HL-60/S4 treated with phorbol 12-myristate 13-acetate at 8.2 ng/mL for 4 days and 3 days (cell line): ENCODE data around the gene TMED1.
"Not testable (repeated sequence)": the region's sequence is repeated elsewhere in the genome, so short reads cannot be mapped to it uniquely, and the experiment has no call there.

ENCODE experiments used
- in situ Hi-C: fragments of 300-500 bp; cut with MboI; formaldehyde crosslinking; loops from 2 replicates; pipeline ENCODE4 v1.15.0; 2022; ENCODE audit warnings: low sequenced_read_pairs

Gene TMED1

GRCh38 chr19:10862561-10863106 lies 26.6 kb upstream of the TMED1 start:
- in situ Hi-C loops, result no loop called here

DNA sequence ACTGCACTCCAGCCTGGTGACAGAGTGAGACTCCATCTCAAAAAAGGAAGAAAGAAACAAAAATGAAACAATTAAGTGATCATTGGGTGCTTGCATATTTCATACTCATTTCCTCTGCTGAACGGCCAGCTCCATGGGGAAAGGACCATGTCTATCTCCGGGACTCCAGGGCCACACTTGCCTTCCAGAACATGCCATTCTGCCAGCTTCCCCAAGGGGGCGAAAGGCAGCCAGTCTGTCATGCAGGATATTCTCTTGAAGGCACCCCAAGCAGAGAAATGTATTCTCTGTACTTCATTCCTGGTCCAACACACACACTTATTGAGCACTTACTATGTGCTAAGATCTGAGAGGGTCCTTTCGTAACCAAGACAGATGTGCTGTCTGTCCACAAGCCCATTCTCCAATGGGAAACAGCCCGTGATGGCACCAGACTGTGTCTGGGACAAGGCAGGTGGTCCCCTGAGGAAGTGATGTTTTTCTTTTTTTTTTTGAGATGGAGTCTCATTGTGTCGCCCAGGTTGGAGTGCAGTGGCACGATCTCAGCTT lies 25.2 kb upstream of the TMED1 start:
- in situ Hi-C loops, result no loop called here

DNA sequence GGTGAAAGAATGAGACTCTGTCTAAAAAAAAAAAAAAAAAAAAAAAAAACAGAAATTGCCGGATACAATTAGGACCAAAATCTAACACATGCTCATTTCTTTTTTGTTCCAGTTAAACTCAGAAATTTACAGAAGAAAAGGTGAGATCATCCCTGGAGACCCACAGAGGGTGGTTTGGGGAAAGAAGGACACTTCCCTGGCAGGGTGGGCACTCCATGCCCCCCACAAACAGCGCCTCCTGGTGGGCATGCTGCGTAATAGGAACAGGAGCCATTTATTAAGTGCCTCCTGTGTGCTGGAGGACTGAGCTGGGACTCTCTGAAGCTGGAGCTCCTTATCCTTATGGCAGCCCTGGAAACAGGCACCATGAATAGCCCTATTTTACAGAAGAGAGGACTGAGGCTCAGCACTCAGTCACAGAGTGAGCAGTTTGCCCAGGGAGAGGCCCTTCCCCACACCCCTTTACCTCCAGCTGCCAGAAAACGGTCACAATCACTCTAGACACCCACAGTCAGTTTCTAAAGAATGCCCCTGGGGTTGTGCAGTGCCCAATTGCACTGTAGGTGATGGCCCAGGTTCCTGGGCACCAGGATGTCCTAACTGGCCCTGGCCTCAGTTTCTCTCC lies 22.3 kb upstream of the TMED1 start:
- in situ Hi-C loops, result no loop called here

GRCh38 chr19:10856899-10857298 lies 20.9 kb upstream of the TMED1 start:
- in situ Hi-C loops, result not testable (repeated sequence)

GRCh38 chr19:10855879-10856522 lies 20.0 kb upstream of the TMED1 start:
- in situ Hi-C loops, result no loop called here

- in situ Hi-C loops, result no loop called here
Observed at GRCh38 chr19:10854350-10855089, 18.5 kb upstream of the TMED1 start.

DNA sequence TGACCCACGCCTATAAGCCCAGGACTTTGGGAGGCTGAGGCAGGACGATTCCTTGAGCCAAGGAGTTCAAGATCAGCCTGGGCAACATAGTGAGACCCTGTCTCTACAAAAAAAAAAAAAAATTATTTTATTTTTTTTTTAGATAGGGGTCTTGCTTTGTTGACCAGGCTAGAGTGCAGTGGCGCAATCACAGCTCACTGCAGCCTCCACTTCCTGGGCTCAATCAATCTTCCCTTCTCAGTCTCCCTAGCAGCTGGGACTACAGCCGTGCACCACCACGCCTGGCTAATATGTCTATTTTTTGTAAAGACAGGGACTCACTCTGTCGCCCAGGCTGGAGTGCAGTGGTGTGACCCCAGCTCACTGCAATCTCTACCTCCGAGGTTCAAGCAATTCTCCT lies 16.9 kb upstream of the TMED1 start:
- in situ Hi-C loops, result no loop called here

- in situ Hi-C loops, result no loop called here
Observed at GRCh38 chr19:10852098-10852800, 16.2 kb upstream of the TMED1 start.

GRCh38 chr19:10850631-10851030 lies 14.6 kb upstream of the TMED1 start:
- in situ Hi-C loops, result no loop called here

DNA sequence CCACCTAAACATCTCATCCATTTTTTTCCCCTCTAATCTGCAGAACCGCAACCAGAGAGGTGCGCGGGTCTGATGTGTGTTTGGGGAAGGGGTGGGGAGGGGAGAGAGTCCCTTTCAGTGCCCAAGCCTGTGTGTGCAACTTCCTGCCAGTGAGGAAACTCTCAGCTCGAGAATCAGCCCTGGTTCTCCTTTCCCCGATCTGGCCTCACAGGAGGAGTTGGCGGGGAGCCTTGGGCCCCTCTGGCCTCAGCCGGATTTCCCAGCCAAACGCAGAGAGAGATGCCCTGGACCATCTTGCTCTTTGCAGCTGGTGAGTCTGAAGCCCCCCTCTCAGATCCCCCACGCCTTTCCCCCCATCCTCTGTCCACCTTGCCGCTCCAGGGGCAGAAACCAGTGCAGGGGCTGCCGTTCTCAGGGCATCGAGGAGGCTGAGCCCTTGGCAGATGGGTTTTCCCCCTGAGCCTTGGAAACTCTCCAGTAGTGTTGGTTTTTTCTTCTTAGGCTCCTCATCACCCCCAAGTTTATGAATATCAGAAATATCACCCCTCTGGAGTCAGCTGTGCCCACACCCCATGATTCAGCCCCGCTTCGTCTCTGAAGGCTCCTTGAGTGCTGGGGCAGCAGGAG lies 12.3 kb upstream of the TMED1 start, which contains the start of gene C19orf38:
C19orf38 (plus strand) TSS at position 186 of the 627 bp plus-strand sequence; CDS start at position 280, 94 bp downstream.
- in situ Hi-C loops, result no loop called here

- in situ Hi-C loops, result no loop called here
Observed at GRCh38 chr19:10846500-10847202, 10.6 kb upstream of the TMED1 start.

DNA sequence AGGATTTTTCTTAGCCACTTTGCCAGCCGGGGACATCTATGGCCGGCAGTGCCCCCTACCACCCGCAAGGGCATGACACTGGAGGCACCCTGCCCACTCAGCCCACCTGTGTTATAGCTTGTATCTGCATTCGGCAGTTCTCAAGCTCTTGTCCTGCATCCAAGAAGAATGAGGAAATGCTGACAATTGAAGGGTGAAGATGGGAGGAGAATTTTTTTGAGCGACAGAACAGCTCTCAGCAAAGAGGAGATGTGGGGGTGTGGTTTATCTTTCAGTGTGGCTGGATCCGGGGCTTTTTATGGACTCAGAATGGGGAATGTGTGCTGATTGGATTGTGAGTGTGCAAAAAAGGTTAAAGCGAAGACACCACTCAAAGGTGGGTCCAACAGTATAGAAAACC lies 6.8 kb upstream of the TMED1 start:
- in situ Hi-C loops, result no loop called here

- in situ Hi-C loops, result no loop called here
Observed at GRCh38 chr19:10839114-10840050, 3.4 kb upstream of the TMED1 start.

GRCh38 chr19:10838377-10838776 lies 2.4 kb upstream of the TMED1 start:
- in situ Hi-C loops, result no loop called here

GRCh38 chr19:10837649-10838048 lies 1.6 kb upstream of the TMED1 start:
- in situ Hi-C loops, result not testable (repeated sequence)

DNA sequence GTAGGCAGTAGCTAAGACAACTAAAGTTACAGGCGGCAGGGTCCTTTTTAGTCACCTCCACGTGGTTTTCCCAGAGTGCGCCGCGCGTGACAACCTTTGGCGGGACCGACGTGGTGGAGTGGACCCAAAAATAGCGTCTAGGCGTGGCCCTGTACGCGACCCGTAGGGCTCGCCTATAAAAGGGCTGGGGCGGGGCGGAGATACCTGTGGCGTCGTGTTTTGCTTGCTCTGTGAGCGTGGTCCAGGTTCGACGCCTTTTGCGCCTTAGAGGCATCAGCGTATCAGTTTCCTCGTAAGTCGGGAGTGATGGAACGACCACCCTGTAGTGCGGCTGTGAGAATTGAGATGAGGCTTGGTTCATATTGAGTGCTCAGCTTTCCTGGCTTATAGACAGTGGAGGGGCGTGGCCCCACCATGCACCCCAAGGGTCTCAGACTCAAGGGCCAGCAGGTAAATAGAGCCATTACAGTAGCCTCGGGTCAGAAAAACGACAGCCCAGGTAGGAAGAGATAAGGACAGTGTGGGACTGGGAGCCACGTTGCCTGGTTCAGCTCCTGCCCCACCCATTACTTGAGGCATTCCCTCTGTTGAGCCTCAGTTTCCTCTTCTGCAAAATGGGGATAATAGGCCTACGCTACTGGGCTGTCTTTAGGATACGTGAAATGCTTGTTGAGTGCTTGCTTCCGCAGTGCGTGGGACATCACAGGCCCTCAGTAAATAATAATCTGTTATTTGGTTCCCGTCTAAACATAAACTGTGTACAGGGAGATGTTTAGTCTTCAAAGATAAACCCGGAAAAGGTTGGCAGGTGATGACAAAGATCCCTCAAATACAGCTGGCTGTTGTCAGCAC lies 693 bp upstream of the TMED1 start:
- in situ Hi-C loops, result no loop called here

DNA sequence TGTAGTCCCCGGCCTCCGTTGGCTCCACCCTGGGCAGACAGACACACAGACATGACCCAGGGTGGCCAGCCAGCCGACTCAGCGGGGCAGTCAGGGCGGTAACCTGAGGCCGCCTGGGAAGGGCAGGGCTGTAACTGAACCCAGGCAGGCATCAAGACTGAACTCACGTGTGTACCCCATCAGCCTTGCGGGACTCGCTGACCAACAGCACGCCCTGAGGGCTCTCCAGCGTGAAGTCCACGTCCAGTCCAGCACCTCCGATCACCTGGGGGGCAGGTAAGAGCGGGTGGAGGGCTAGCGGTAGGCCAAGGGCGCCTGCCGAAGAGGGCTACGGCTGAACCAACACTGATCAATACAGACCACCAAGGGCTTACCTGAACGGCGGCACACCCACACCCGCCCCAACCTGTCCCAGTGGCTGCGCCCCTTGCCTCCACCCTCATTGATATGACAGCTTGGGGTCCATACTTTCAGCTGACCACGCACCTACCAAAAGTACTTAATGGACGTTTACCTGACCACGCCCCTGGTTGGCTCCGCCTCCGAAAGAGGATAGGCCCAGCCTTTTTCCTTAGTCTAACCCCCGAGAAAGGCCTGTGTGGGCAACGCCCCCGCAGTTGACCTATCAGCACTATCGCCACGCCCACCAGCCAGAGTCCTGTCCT lies 791 bp downstream of the TMED1 start:
- in situ Hi-C loops, result no loop called here
